ENCODE measurements around the gene COL16A1.

GRCh38 chr1:31727195-31727594 lies 23.4 kb upstream of the COL16A1 start:
- no peak for TF ChIP-seq TAF1 (IDR thresholded peaks at IDR 0.05; ENCODE audit: borderline replicate concordance, insufficient read depth, low read length)
- no peak for TF ChIP-seq REST (IDR thresholded peaks at IDR 0.05; ENCODE audit: insufficient read depth in 1 of 2, low read depth in 2 of 2, low read length in 2 of 2)
- no peak for TF ChIP-seq FOXP2 (optimal IDR thresholded peaks at IDR 0.05; ENCODE audit: borderline replicate concordance, extremely low read depth, extremely low read length, insufficient read depth)
- TF ChIP-seq POLR2AphosphoS5 (IDR thresholded peaks at IDR 0.05; ENCODE audit: low read depth, low read length): no peak
- TF ChIP-seq SIN3A (IDR thresholded peaks at IDR 0.05; ENCODE audit: borderline replicate concordance, insufficient read depth, low read length): no peak
